ENCODE data around the gene COL23A1.

The COL23A1 gene

GRCh38 chr5:178194026-178194425, 396.2 kb downstream of the COL23A1 start:
- in situ Hi-C loops (cut with HindIII; ENCODE audit: low sequenced_read_pairs) = no loop called here

- in situ Hi-C loops (cut with HindIII; ENCODE audit: low sequenced_read_pairs) = no loop called here
Observed at GRCh38 chr5:178193251-178193809, 396.9 kb downstream of the COL23A1 start.

- in situ Hi-C loops (cut with HindIII; ENCODE audit: low sequenced_read_pairs) = no loop called here
Observed at GRCh38 chr5:178192787-178193186, 397.4 kb downstream of the COL23A1 start.

DNA sequence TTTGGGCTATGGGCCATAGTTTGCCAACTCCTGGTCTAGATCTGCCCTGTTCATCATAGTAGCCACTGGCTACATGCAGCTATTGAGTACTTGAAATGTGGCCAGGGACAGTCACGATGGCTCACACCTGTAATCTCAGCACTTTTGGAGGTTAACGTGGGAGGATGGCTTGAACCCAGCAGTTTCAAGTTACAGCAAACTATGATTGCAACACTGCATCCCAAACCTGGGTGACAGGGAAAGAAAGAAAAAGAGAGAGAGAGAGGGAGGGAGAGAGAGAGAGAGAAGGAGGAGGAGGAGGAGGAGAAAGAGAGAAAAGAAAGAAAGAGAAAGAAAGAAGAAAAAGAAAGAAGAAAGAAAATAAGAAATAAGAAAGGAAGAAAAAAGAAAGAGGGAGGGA, 397.9 kb downstream of the COL23A1 start:
- in situ Hi-C loops (cut with HindIII; ENCODE audit: low sequenced_read_pairs) = no loop called here

DNA sequence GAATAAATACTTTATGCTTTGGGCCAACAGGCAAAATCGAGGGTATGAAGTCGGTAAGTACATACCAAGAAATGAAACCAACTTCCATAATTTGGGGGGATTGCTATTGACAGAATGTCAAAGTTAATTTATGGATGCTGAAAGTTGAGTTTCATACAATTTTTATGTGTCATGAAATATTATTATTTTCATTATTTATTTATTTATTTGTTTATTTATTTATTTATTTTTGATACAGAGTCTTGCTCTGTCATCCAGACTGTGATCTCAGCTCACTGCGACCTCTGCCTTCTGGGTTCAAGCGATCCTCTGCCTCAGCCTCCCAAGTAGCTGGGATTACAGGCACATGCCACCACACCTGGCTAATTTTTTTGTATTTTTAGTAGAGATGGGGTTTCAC, 398.5 kb downstream of the COL23A1 start:
- in situ Hi-C loops (cut with HindIII; ENCODE audit: low sequenced_read_pairs) = no loop called here

- in situ Hi-C loops (cut with HindIII; ENCODE audit: low sequenced_read_pairs) = no loop called here
Observed at GRCh38 chr5:178189433-178189832, 400.8 kb downstream of the COL23A1 start.

Measured in DLD1 (cell line).